Measurements from ENCODE around the gene CRAMP1. TPM values are rescaled to one million over a fixed set of nuclear protein-coding genes. Genes with fewer than 3 reads are reported as not detected.

Gene CRAMP1
- total RNA-seq, 4 donors from 2014 or later = 11.6 to 30.6 (median 17.8) TPM

GRCh38 chr16:1653023-1653422, 40.9 kb downstream of the CRAMP1 start:
- H3K4me1 ChIP-seq = no peaks in the 10 kb centered on the region
- no peak overlapping the region for H3K27ac ChIP-seq
- WGBS, 2 donors = 98% methylated on average over 14 to 15 of the region's 15 CpGs
- H3K9me3 ChIP-seq = no peaks in the 10 kb centered on the region
- peaks cover 0 to 69% (median 0%) of the 10 kb centered on the region in 3 donors for H3K36me3 ChIP-seq
- H3K4me3 ChIP-seq = no peak overlapping the region
- DNase-seq (ENCODE audit: low spot score in 2 of 2) = no peak
- TF ChIP-seq EP300 (IDR thresholded peaks at IDR 0.05) (no peak), CTCF (IDR thresholded peaks at IDR 0.05) (no peak)
- no peaks in the 10 kb centered on the region for H3K27me3 ChIP-seq

GRCh38 chr16:1654505-1655268, 42.5 kb downstream of the CRAMP1 start:
- H3K36me3 ChIP-seq = peaks cover 0 to 80% (median 0%) of the 10 kb centered on the region in 3 donors
- H3K27ac ChIP-seq = no peak overlapping the region
- TF ChIP-seq EP300 (IDR thresholded peaks at IDR 0.05) (no peak), POLR2A (IDR thresholded peaks at IDR 0.05) (no peak), CTCF (IDR thresholded peaks at IDR 0.05) (no peak)
- no peak overlapping the region for H3K4me3 ChIP-seq
- H3K9me3 ChIP-seq = no peaks in the 10 kb centered on the region
- no peak for DNase-seq (ENCODE audit: low spot score in 2 of 2)
- H3K27me3 ChIP-seq = no peaks in the 10 kb centered on the region
- no peaks in the 10 kb centered on the region for H3K4me1 ChIP-seq
- 75 to 77% methylated on average over 32 of the region's 32 CpGs for WGBS, 2 donors

GRCh38 chr16:1655269-1655807, 43.2 kb downstream of the CRAMP1 start:
- no peaks in the 10 kb centered on the region for H3K27me3 ChIP-seq
- H3K36me3 ChIP-seq = peaks cover 0 to 87% (median 5%) of the 10 kb centered on the region in 3 donors
- no peaks in the 10 kb centered on the region for H3K9me3 ChIP-seq
- no peak overlapping the region for H3K4me3 ChIP-seq
- H3K27ac ChIP-seq = no peak overlapping the region
- no peaks in the 10 kb centered on the region for H3K4me1 ChIP-seq
- 89 to 90% methylated on average over 16 of the region's 16 CpGs for WGBS, 2 donors
- no peak for DNase-seq (ENCODE audit: low spot score in 2 of 2)
- no peak for TF ChIP-seq CTCF (IDR thresholded peaks at IDR 0.05)
- no peak for TF ChIP-seq POLR2A (IDR thresholded peaks at IDR 0.05)
- no peak for TF ChIP-seq EP300 (IDR thresholded peaks at IDR 0.05)

- H3K36me3 ChIP-seq = peaks cover 0 to 95% (median 5%) of the 10 kb centered on the region in 3 donors
- WGBS, 2 donors = 91 to 94% methylated on average over 6 to 36 of the region's 52 CpGs
- H3K4me3 ChIP-seq = no peak overlapping the region
- H3K27ac ChIP-seq = no peak overlapping the region
- H3K27me3 ChIP-seq = no peaks in the 10 kb centered on the region
- H3K9me3 ChIP-seq = no peaks in the 10 kb centered on the region
- no peak for DNase-seq (ENCODE audit: low spot score in 2 of 2)
- H3K4me1 ChIP-seq = no peaks in the 10 kb centered on the region
- TF ChIP-seq CTCF (IDR thresholded peaks at IDR 0.05) = no peak
- TF ChIP-seq EP300 (IDR thresholded peaks at IDR 0.05) = no peak
- TF ChIP-seq POLR2A (IDR thresholded peaks at IDR 0.05) = no peak
Observed at GRCh38 chr16:1655909-1656807, 44.0 kb downstream of the CRAMP1 start.

All from tibial nerve (tissue), 4 donors.